ENCODE data around the gene INSIG1.
A peak's percentile ranks its signal among the peaks of the same experiment; 100 is the strongest.

Gene INSIG1

DNA sequence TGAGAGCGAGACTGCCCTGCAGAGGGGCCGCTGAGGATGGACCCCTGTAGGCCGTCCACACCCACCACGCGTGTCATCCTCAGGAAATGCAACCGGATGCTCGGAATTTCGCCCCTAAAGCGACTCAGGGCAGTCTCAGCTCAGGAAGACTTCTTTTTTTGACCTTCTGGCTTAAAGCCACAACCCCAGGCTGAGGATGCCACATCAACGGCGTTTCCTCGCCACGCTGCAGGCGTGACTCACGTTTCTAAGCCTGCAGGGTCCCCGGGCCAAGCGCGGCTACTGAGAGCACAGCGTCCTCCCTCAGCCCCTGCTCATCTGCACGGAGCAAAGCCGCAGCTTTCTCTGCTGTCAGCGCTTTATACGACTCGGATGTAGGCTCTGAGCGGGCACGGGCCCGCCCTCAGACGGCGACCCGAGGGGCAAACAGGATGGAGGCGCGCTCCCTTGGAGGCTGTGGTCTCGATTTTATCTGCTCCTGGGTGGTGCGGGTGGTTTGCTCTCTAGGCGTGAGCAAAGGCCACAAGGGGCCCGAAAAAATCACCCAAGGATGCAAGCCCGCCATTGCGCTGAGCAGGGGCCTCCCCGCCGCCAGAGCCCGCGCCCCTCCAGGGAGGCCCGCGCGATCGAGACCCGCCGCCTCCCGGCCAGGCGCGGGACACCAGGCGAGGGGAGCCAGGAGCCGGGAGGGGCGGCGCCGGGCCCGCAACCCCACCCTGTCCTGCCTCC lies 726 bp upstream of the INSIG1 start:
- Histone ChIP-seq H3K4me1 (ENCODE audit: low read depth, poor library complexity, severe bottlenecking) (peaks cover 34% of the 10 kb centered on the region), H3K9ac (peak overlapping the region; percentile 81), H3K27ac (peak overlapping the region; percentile 90), H3K36me3 (ENCODE audit: insufficient read depth) (peaks cover under 1% of the 10 kb centered on the region; the same call in 1 of the 2 replicates), H4K20me1 (ENCODE audit: insufficient read depth) (peaks cover 24% of the 10 kb centered on the region), H3K4me3 (IDR thresholded peaks at IDR 0.05; ENCODE audit: insufficient read depth, low read depth, low read length) (no peak overlapping the region), H2AFZ (ENCODE audit: low read depth) (peak overlapping the region; percentile 78), H3K27me3 (ENCODE audit: insufficient read depth, low read depth) (no peaks in the 10 kb centered on the region), H3K79me2 (ENCODE audit: insufficient read depth, low read depth) (peaks cover 39% of the 10 kb centered on the region), H3K4me2 (peak overlapping the region; percentile 79)
- TF ChIP-seq, protein P1, sequence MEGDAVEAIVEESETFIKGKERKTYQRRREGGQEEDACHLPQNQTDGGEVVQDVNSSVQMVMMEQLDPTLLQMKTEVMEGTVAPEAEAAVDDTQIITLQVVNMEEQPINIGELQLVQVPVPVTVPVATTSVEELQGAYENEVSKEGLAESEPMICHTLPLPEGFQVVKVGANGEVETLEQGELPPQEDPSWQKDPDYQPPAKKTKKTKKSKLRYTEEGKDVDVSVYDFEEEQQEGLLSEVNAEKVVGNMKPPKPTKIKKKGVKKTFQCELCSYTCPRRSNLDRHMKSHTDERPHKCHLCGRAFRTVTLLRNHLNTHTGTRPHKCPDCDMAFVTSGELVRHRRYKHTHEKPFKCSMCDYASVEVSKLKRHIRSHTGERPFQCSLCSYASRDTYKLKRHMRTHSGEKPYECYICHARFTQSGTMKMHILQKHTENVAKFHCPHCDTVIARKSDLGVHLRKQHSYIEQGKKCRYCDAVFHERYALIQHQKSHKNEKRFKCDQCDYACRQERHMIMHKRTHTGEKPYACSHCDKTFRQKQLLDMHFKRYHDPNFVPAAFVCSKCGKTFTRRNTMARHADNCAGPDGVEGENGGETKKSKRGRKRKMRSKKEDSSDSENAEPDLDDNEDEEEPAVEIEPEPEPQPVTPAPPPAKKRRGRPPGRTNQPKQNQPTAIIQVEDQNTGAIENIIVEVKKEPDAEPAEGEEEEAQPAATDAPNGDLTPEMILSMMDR (conservative IDR thresholded peaks at IDR 0.05; ENCODE audit: low read depth, low read length) = peak; percentile 30; the same call in 1 of the 2 replicates

DNA sequence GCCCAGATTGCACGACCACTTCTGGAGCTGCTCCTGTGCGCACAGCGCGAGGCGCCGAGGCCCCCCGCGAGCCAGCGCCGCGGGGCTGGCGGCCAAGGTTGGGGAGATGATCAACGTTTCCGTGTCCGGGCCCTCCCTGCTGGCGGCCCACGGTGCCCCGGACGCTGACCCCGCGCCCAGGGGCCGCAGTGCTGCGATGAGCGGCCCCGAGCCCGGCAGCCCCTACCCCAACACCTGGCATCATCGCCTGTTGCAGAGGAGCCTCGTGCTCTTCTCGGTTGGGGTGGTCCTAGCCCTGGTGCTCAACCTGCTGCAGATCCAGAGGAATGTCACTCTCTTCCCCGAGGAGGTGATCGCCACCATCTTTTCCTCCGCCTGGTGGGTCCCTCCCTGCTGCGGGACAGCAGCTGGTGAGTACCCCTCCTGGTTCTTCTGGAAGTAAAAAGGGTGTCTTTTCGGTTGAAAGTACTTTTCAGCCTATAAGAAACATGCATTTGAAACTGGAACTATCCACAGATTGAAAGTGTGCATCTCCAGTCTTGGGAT lies 683 bp downstream of the INSIG1 start:
- Histone ChIP-seq H3K36me3 (ENCODE audit: insufficient read depth) (peaks cover 15% of the 10 kb centered on the region; the same call in 1 of the 2 replicates), H3K27me3 (ENCODE audit: insufficient read depth, low read depth) (no peaks in the 10 kb centered on the region), H3K79me2 (ENCODE audit: insufficient read depth, low read depth) (peaks cover 48% of the 10 kb centered on the region), H3K4me3 (IDR thresholded peaks at IDR 0.05; ENCODE audit: insufficient read depth, low read depth, low read length) (peak overlapping the region; percentile 54), H3K27ac (peak overlapping the region; percentile 63), H3K9ac (peak overlapping the region; percentile 67), H3K4me2 (peak overlapping the region; percentile 66), H2AFZ (ENCODE audit: low read depth) (peak overlapping the region; percentile 51), H4K20me1 (ENCODE audit: insufficient read depth) (peaks cover 31% of the 10 kb centered on the region), H3K4me1 (ENCODE audit: low read depth, poor library complexity, severe bottlenecking) (peaks cover 34% of the 10 kb centered on the region)
- TF ChIP-seq, protein P1 (conservative IDR thresholded peaks at IDR 0.05; ENCODE audit: low read depth, low read length) = no peak

- peaks cover 34% of the 10 kb centered on the region for H3K4me1 ChIP-seq (ENCODE audit: low read depth, poor library complexity, severe bottlenecking)
- H3K27me3 ChIP-seq (ENCODE audit: insufficient read depth, low read depth) = no peaks in the 10 kb centered on the region
- H3K27ac ChIP-seq = peak overlapping the region; percentile 63
- H3K4me2 ChIP-seq = peak overlapping the region; percentile 66
- peaks cover 48% of the 10 kb centered on the region for H3K79me2 ChIP-seq (ENCODE audit: insufficient read depth, low read depth)
- peak overlapping the region; percentile 67 for H3K9ac ChIP-seq
- H2AFZ ChIP-seq (ENCODE audit: low read depth) = no peak overlapping the region
- TF ChIP-seq, protein P1 (conservative IDR thresholded peaks at IDR 0.05; ENCODE audit: low read depth, low read length) = no peak
- H3K36me3 ChIP-seq (ENCODE audit: insufficient read depth) = peaks cover 17% of the 10 kb centered on the region; the same call in 1 of the 2 replicates
- H4K20me1 ChIP-seq (ENCODE audit: insufficient read depth) = peaks cover 31% of the 10 kb centered on the region
- peak overlapping the region; percentile 54 for H3K4me3 ChIP-seq (IDR thresholded peaks at IDR 0.05; ENCODE audit: insufficient read depth, low read depth, low read length)
Measured at GRCh38 chr7:155298834-155299534, 1.3 kb downstream of the INSIG1 start.

- no peak overlapping the region for H2AFZ ChIP-seq (ENCODE audit: low read depth)
- peaks cover 55% of the 10 kb centered on the region for H3K79me2 ChIP-seq (ENCODE audit: insufficient read depth, low read depth)
- H3K36me3 ChIP-seq (ENCODE audit: insufficient read depth) = peaks cover 23% of the 10 kb centered on the region; the same call in 1 of the 2 replicates
- peak overlapping the region; percentile 7; the same call in 1 of the 2 replicates for H3K9ac ChIP-seq
- no peaks in the 10 kb centered on the region for H3K27me3 ChIP-seq (ENCODE audit: insufficient read depth, low read depth)
- TF ChIP-seq, protein P1 (conservative IDR thresholded peaks at IDR 0.05; ENCODE audit: low read depth, low read length) = no peak
- peaks cover 34% of the 10 kb centered on the region for H3K4me1 ChIP-seq (ENCODE audit: low read depth, poor library complexity, severe bottlenecking)
- peak overlapping the region; percentile 61 for H3K4me2 ChIP-seq
- H3K27ac ChIP-seq = peak overlapping the region; percentile 42; the same call in 1 of the 2 replicates
- H4K20me1 ChIP-seq (ENCODE audit: insufficient read depth) = peaks cover 31% of the 10 kb centered on the region
- H3K4me3 ChIP-seq (IDR thresholded peaks at IDR 0.05; ENCODE audit: insufficient read depth, low read depth, low read length) = no peak overlapping the region
Measured at GRCh38 chr7:155299535-155300202, 2.0 kb downstream of the INSIG1 start.
